ENCODE measurements around the gene SSBP3.

SSBP3 gene

DNA sequence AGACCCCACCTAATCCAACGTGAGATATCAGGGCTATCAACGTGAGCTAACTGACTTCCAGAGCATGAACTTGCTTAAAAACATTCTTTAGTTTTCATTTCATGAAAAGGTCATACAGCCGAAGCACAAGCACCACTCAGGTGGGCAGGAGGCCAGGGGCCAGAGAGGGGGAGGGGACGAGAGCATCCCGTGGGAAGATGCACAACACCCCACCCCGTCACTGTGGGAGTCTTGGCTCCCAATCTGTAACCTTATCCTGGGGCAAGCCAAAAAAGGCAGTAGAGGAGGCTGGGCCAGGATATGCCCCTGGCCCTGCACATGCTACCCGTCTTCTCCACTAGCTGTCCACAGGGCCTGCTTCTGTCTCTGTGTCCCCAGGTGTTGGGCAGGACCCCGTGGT is 31.4 kb downstream of the SSBP3 start:
- no peak for TF ChIP-seq CTCF (IDR thresholded peaks at IDR 0.05; ENCODE audit: control insufficient read depth, extremely low read depth, insufficient read depth)
- no peak for DNase-seq (ENCODE audit: low read depth)
- no peak overlapping the region for H3K4me3 ChIP-seq (ENCODE audit: low read depth, low read length)

- no peak overlapping the region for H3K4me3 ChIP-seq (ENCODE audit: low read depth, low read length)
- no peak for DNase-seq (ENCODE audit: low read depth)
- TF ChIP-seq CTCF (IDR thresholded peaks at IDR 0.05; ENCODE audit: control insufficient read depth, extremely low read depth, insufficient read depth), result no peak
These were observed 33.2 kb downstream of the SSBP3 start for GRCh38 chr1:54372978-54373377.

- TF ChIP-seq CTCF (IDR thresholded peaks at IDR 0.05; ENCODE audit: control insufficient read depth, extremely low read depth, insufficient read depth), result no peak
- no peak for DNase-seq (ENCODE audit: low read depth)
- H3K4me3 ChIP-seq (ENCODE audit: low read depth, low read length), result no peak overlapping the region
These were observed 34.3 kb downstream of the SSBP3 start for GRCh38 chr1:54371942-54372275.

DNA sequence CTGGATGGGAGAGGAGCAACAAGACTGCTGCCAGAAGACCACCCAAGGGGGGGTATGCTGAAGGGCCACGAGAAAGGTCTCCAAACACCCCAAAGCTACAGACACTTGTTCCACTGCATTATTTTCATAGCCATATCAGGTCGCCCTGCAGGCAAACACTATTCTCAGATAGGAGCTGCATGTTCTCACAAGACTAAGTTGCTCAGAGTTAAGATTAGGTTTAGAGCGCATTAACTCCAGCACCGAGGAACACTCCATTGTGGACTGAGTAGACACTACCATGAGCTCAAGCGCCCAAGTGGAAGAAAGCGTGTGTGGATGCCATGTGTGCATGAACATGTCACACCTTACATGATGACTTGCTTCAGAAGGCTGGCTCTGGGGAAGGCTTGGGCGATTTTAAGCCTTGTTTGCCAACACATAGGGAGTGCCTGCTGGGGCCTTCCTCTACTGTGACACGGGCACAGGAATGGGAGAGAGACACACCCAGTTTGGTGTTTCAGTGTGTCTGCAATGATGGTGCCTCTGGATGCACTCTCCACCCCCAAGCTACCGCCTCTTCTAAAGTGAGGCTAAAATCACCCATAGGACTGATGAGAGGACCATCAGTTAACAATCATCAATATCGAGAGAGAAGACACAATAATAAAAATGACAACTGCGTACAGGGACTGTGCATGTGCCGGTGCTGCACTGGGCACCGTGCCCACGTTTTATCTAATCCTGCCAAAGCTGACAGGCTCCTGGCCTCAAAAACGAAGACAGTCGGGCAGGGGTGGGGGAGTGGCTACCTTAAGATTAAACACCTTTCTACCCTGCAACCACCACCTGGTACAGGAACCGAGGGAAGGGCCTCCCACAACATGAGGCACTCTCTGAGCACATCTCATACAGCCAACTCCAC is 34.9 kb downstream of the SSBP3 start:
- no peak for TF ChIP-seq CTCF (IDR thresholded peaks at IDR 0.05; ENCODE audit: control insufficient read depth, extremely low read depth, insufficient read depth)
- peak; percentile 77 for DNase-seq (ENCODE audit: low read depth)
- no peak overlapping the region for H3K4me3 ChIP-seq (ENCODE audit: low read depth, low read length)

- H3K4me3 ChIP-seq (ENCODE audit: low read depth, low read length), result no peak overlapping the region
- DNase-seq (ENCODE audit: low read depth), result no peak
- no peak for TF ChIP-seq CTCF (IDR thresholded peaks at IDR 0.05; ENCODE audit: control insufficient read depth, extremely low read depth, insufficient read depth)
These were observed 35.8 kb downstream of the SSBP3 start for GRCh38 chr1:54370287-54370989.

DNA sequence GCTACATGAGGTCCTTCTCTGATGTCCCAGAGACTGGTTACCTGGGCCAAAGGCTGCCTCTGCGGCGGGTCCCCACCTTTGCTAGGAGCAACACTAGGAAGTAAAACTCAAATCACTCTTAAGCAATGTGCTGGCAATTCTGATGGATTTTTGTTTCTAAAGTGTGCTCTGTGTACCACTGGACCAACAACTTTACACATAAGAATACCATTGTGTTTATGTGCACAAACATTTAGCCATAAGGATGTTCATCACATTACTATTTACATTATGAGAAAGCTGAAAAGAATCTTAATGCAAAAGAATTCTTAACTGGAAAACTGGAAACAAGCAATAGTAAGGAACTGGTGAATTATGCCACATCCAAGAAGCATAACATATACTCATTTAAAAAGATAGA is 38.6 kb downstream of the SSBP3 start:
- no peak for DNase-seq (ENCODE audit: low read depth)
- TF ChIP-seq CTCF (IDR thresholded peaks at IDR 0.05; ENCODE audit: control insufficient read depth, extremely low read depth, insufficient read depth), result no peak

More for the DNA sequence above, 38.6 kb downstream of the SSBP3 start:
- H3K4me3 ChIP-seq (ENCODE audit: low read depth, low read length), result no peak overlapping the region
